IMR-90 (cell line): ENCODE data around the gene FAM171A1. TPM values are rescaled to one million over a fixed set of nuclear protein-coding genes. Genes with fewer than 3 reads are reported as not detected.

Source experiments
- ATAC-seq: fragments of 200-7000 bp; cut with Tn5 transposase; 2 replicates; pipeline ENCODE4 v1.9.1; 2020; ENCODE audit warnings: low read depth, mild to moderate bottlenecking, moderate library complexity
- BruUV-seq: library from RNA; stranded (reverse); fragments of 400-500 nt; replicated peaks from 2 replicates; lab custom pipeline; 2021; lab: Mats Ljungman, UMichigan
- CTCF ChIA-PET: fragments of 300-600 bp; formaldehyde crosslinking; extraction: SDS; loops from one replicate; lab custom pipeline; 2021; ENCODE audit warnings: antibody characterized with exemption; lab: Yijun Ruan, JAX
- POLR2A ChIA-PET: fragments of 300-600 bp; sonication (Branson Sonifier 250); formaldehyde crosslinking; loops from one replicate; lab custom pipeline; 2022; ENCODE audit warnings: antibody characterized with exemption; ENCODE audit not compliant: unreplicated experiment; lab: Charles Lee
- DNase-seq: peaks from one replicate; pipeline ENCODE4 v3.0.0; 2013
- H2AFZ ChIP-seq: replicated peaks from 2 replicates; pipeline ENCODE3; 2013; ENCODE audit warnings: low read length, mild to moderate bottlenecking; ENCODE audit not compliant: poor library complexity
- H2AK5ac ChIP-seq: 2 replicates; pipeline ENCODE4 v1.6.1; 2013; ENCODE audit warnings: low read depth, low read length, inconsistent platforms
- H2AK9ac ChIP-seq: replicated peaks from 2 replicates; pipeline ENCODE3; 2013; ENCODE audit warnings: mild to moderate bottlenecking, low read depth, low read length, moderate library complexity; ENCODE audit not compliant: poor library complexity
- H2BK120ac ChIP-seq: 2 replicates; pipeline ENCODE4 v1.6.1; 2013; ENCODE audit warnings: low read depth, low read length, inconsistent platforms
- H2BK15ac ChIP-seq: 3 replicates; pipeline ENCODE4 v1.6.1; 2013; ENCODE audit warnings: low read depth, low read length, inconsistent platforms
- H2BK20ac ChIP-seq: 2 replicates; pipeline ENCODE4 v1.6.1; 2013; ENCODE audit warnings: low read depth, mild to moderate bottlenecking, inconsistent platforms, low read length, moderate library complexity
- H2BK5ac ChIP-seq: 2 replicates; pipeline ENCODE4 v1.6.1; 2013; ENCODE audit warnings: mild to moderate bottlenecking, low read depth, low read length, inconsistent platforms; ENCODE audit not compliant: poor library complexity, severe bottlenecking
- H3K14ac ChIP-seq: replicated peaks from 2 replicates; pipeline ENCODE4 v1.6.1; 2013; ENCODE audit warnings: low read depth, low read length, inconsistent platforms
- H3K18ac ChIP-seq: 2 replicates; pipeline ENCODE4 v1.6.1; 2013; ENCODE audit warnings: low read depth, low read length, control low read depth
- H3K23ac ChIP-seq: 2 replicates; pipeline ENCODE4 v1.6.1; 2013; ENCODE audit warnings: low read depth, low read length, inconsistent platforms
- H3K27ac ChIP-seq: 2 replicates; pipeline ENCODE4 v1.5.1; 2013; ENCODE audit warnings: mild to moderate bottlenecking, control low read depth, low read length; ENCODE audit not compliant: insufficient read depth
- H3K27me3 ChIP-seq: 2 replicates; pipeline ENCODE4 v1.6.1; 2013; ENCODE audit warnings: low read length; ENCODE audit not compliant: control insufficient read depth, insufficient read depth
- H3K36me3 ChIP-seq: 2 replicates; pipeline ENCODE4 v1.6.1; 2013; ENCODE audit warnings: low read length, mixed read lengths; ENCODE audit not compliant: control insufficient read depth, insufficient read depth
- H3K4ac ChIP-seq: 2 replicates; pipeline ENCODE4 v1.6.1; 2013; ENCODE audit warnings: low read depth, low read length, inconsistent platforms
- H3K4me1 ChIP-seq: 2 replicates; pipeline ENCODE4 v1.6.1; 2013; ENCODE audit warnings: low read length, mixed read lengths; ENCODE audit not compliant: control insufficient read depth, insufficient read depth
- H3K4me2 ChIP-seq: 2 replicates; pipeline ENCODE4 v1.6.1; 2013; ENCODE audit warnings: low read depth, mild to moderate bottlenecking, control low read depth, low read length, moderate library complexity
- H3K4me3 ChIP-seq: 2 replicates; pipeline ENCODE4 v1.5.1; 2013; ENCODE audit warnings: low read depth, mild to moderate bottlenecking, control low read depth, low read length, moderate library complexity; ENCODE audit not compliant: insufficient read depth
- H3K56ac ChIP-seq: 2 replicates; pipeline ENCODE4 v1.6.1; 2013; ENCODE audit warnings: low read length, inconsistent platforms; ENCODE audit not compliant: insufficient read depth; ENCODE audit errors: extremely low read depth
- H3K79me1 ChIP-seq, 2 experiments: 2 replicates each; pipeline ENCODE4 v1.6.1; 2013; ENCODE audit warnings: low read length in 2 of 2, inconsistent platforms in 1 of 2, low read depth in 1 of 2
- H3K9ac ChIP-seq: 2 replicates; pipeline ENCODE4 v1.6.1; 2013; ENCODE audit warnings: low read depth, low read length, control low read depth
- H3K9me1 ChIP-seq: 2 replicates; pipeline ENCODE4 v1.6.1; 2013; ENCODE audit warnings: low read length, inconsistent platforms; ENCODE audit not compliant: insufficient read depth
- H3K9me3 ChIP-seq: 2 replicates; pipeline ENCODE4 v1.6.1; 2013; ENCODE audit warnings: low read length; ENCODE audit not compliant: control insufficient read depth, insufficient read depth
- H4K20me1 ChIP-seq: 2 replicates; pipeline ENCODE4 v1.6.1; 2013; ENCODE audit warnings: low read length, inconsistent platforms; ENCODE audit not compliant: insufficient read depth
- H4K5ac ChIP-seq: 2 replicates; pipeline ENCODE4 v1.6.1; 2013; ENCODE audit warnings: mild to moderate bottlenecking, low read depth, low read length, control low read depth
- H4K8ac ChIP-seq, 2 experiments: 2 replicates each; pipeline ENCODE4 v1.6.1; 2013; ENCODE audit warnings: low read depth in 2 of 2, low read length in 2 of 2, control low read depth in 1 of 2, inconsistent platforms in 1 of 2
- H4K91ac ChIP-seq: 2 replicates; pipeline ENCODE4 v1.6.1; 2013; ENCODE audit warnings: low read depth, low read length, inconsistent platforms; ENCODE audit not compliant: insufficient read depth
- CHD1 ChIP-seq: IDR thresholded peaks from 2 replicates; pipeline ENCODE4 v1.6.1; 2012; ENCODE audit warnings: low read depth, low read length, improper control_type of control experiment
- CTCF ChIP-seq: conservative IDR thresholded peaks from 2 replicates; pipeline ENCODE4 v1.5.1; 2012; ENCODE audit warnings: mild to moderate bottlenecking, low read depth, low read length, improper control_type of control experiment
- ELK1 ChIP-seq: fragments of 150-350 bp; IDR thresholded peaks from 2 replicates; pipeline ENCODE4 v1.6.1; 2016; ENCODE audit warnings: low read depth, mild to moderate bottlenecking, low read length, moderate library complexity, borderline replicate concordance
- MAFK ChIP-seq: IDR thresholded peaks from 2 replicates; pipeline ENCODE4 v1.6.1; 2012; ENCODE audit warnings: low read depth, low read length, improper control_type of control experiment
- MXI1 ChIP-seq: IDR thresholded peaks from 2 replicates; pipeline ENCODE4 v1.6.1; 2012; ENCODE audit warnings: low read depth, mild to moderate bottlenecking, low read length, moderate library complexity, borderline replicate concordance
- POLR2A ChIP-seq: IDR thresholded peaks from 2 replicates; pipeline ENCODE4 v1.6.1; 2012; ENCODE audit warnings: mild to moderate bottlenecking, low read depth, low read length
- RFX5 ChIP-seq: IDR thresholded peaks from 2 replicates; pipeline ENCODE4 v1.8.0; 2012; ENCODE audit warnings: low read depth, mild to moderate bottlenecking, low read length, moderate library complexity
- SMC3 ChIP-seq: fragments of 150-350 bp; IDR thresholded peaks from 2 replicates; pipeline ENCODE4 v1.6.1; 2016; ENCODE audit warnings: low read depth, mild to moderate bottlenecking, antibody characterized with exemption, low read length, moderate library complexity
- WGBS, 2 experiments: methylation state at CpG; one replicate each; pipeline versions ENCODE4 v1.1.5 to v1.1.7; 2013; ENCODE audit warnings: missing lambda C conversion rate in 2 of 2; ENCODE audit not compliant: insufficient read length in 1 of 2; ENCODE audit errors: extremely low coverage in 2 of 2; 5-methylcytosine and 5-hydroxymethylcytosine counted together
- dilution Hi-C: fragments of 300-500 bp; cut with HindIII; formaldehyde crosslinking; loops from one replicate; pipeline ENCODE4 v1.14.3; 2018; ENCODE audit warnings: low sequenced_read_pairs; ENCODE audit not compliant: unreplicated experiment
- in situ Hi-C: fragments of 300-500 bp; cut with MboI; formaldehyde crosslinking; loops from 3 replicates; pipeline ENCODE4 v1.14.3; 2019; ENCODE audit warnings: low sequenced_read_pairs, inconsistent platforms, mixed read lengths
- intact Hi-C: fragments of 100-400 bp; cut with micrococcal nuclease; formaldehyde crosslinking; loops from 2 replicates; pipeline ENCODE4 v1.10.0; 2022
- polyA plus RNA-seq, 3 experiments: library from polyadenylated mRNA; depleted of rRNA; stranded (reverse); fragments of >200 nt; gene quantifications; 2 replicates each; pipeline ENCODE4 v1.2.3, GENCODE V29; 2012; ENCODE audit warnings: low replicate concordance in 1 of 3
- total RNA-seq: library from RNA; depleted of rRNA; stranded (reverse); fragments of >200 nt; gene quantifications from 2 replicates; pipeline ENCODE4 v1.2.3, GENCODE V29; 2012

The FAM171A1 gene
- total and polyA plus RNA-seq, 2 of the 4 experiments (the other 2 are of a cell fraction), result 20.3 to 30.6 TPM

- no peak for TF ChIP-seq CTCF
- TF ChIP-seq ELK1, result no peak
- TF ChIP-seq CHD1, result no peak
- TF ChIP-seq SMC3, result no peak
- TF ChIP-seq MAFK, result no peak
- TF ChIP-seq MXI1, result no peak
- TF ChIP-seq POLR2A, result no peak
- TF ChIP-seq RFX5, result no peak
- H3K4me1 ChIP-seq, result peaks cover 2% of the 10 kb centered on the region; the same call in 1 of the 2 replicates
- H3K23ac ChIP-seq, result no peak overlapping the region
- H3K79me1 ChIP-seq, result no peaks in the 10 kb centered on the region
- H4K91ac ChIP-seq, result no peak overlapping the region
- dilution Hi-C loops (no loop called here), intact Hi-C loops (no loop called here), in situ Hi-C loops (no loop called here)
- H2BK120ac ChIP-seq, result no peak overlapping the region
- no peak overlapping the region for H2AK5ac ChIP-seq
- no peak overlapping the region for H2AFZ ChIP-seq
- H4K20me1 ChIP-seq, result no peaks in the 10 kb centered on the region
- BruUV-seq, result no TSS peak
- ATAC-seq (no peak), DNase-seq (no peak)
- no peak overlapping the region for H2AK9ac ChIP-seq
- no peaks in the 10 kb centered on the region for H3K9me1 ChIP-seq
- no peak overlapping the region for H3K4me3 ChIP-seq
- ChIA-PET CTCF (interaction anchor here (1.4 kb wide), 1 partner anchor 13 kb away, joined by 3 read pairs; no protein-coding TSS in a partner anchor), POLR2A (no interaction called here)
- no peaks in the 10 kb centered on the region for H3K9me3 ChIP-seq
- no peak overlapping the region for H3K9ac ChIP-seq
- H3K4me2 ChIP-seq, result no peak overlapping the region
- H3K14ac ChIP-seq, result no peak overlapping the region
- no peak overlapping the region for H3K18ac ChIP-seq
- no peak overlapping the region for H2BK15ac ChIP-seq
- no peak overlapping the region for H2BK5ac ChIP-seq
- H4K5ac ChIP-seq, result no peak overlapping the region
- no peak overlapping the region for H3K4ac ChIP-seq
- H4K8ac ChIP-seq, result no peak overlapping the region
- WGBS, 2 experiments, result 67% methylated on average over 1 of the region's 5 CpGs; no CpG with 5 or more reads in 1 of the 2 experiments
- H2BK20ac ChIP-seq, result no peak overlapping the region
- H3K36me3 ChIP-seq, result no peaks in the 10 kb centered on the region
- no peak overlapping the region for H3K27ac ChIP-seq
- peaks cover 3% of the 10 kb centered on the region; the same call in 1 of the 2 replicates for H3K27me3 ChIP-seq
- H3K56ac ChIP-seq, result no peak overlapping the region
These were observed 190.4 kb downstream of the FAM171A1 start for GRCh38 chr10:15180736-15181135.
